HG03354 (cell line): ENCODE data around the gene STAG1.
"Not testable (repeated sequence)": the region's sequence is repeated elsewhere in the genome, so short reads cannot be mapped to it uniquely, and the experiment has no call there.

Experiments
- ATAC-seq: cut with Tn5 transposase; IDR thresholded peaks from one replicate; pipeline ENCODE4 v1.9.1; 2021; ENCODE audit warnings: mild to moderate bottlenecking; ENCODE audit not compliant: unreplicated experiment, poor library complexity, severe bottlenecking

Gene STAG1

GRCh38 chr3:136749602-136750001, 2.6 kb downstream of the STAG1 start:
- ATAC-seq, result not testable (repeated sequence)

GRCh38 chr3:136749091-136749490, 3.1 kb downstream of the STAG1 start:
- ATAC-seq, result no peak

- ATAC-seq, result no peak
These were observed 6.3 kb downstream of the STAG1 start for GRCh38 chr3:136745916-136746315.

GRCh38 chr3:136741063-136741462, 11.1 kb downstream of the STAG1 start:
- ATAC-seq, result no peak

- ATAC-seq, result no peak
These were observed 11.7 kb downstream of the STAG1 start for GRCh38 chr3:136740351-136740958.

- not testable (repeated sequence) for ATAC-seq
These were observed 15.2 kb downstream of the STAG1 start for GRCh38 chr3:136736950-136737349.

- no peak for ATAC-seq
These were observed 17.1 kb downstream of the STAG1 start for GRCh38 chr3:136735103-136735502.

GRCh38 chr3:136734382-136735070, 17.7 kb downstream of the STAG1 start:
- ATAC-seq, result no peak

- no peak for ATAC-seq
These were observed 18.8 kb downstream of the STAG1 start for GRCh38 chr3:136733317-136733833.

GRCh38 chr3:136731274-136731884, 20.8 kb downstream of the STAG1 start:
- ATAC-seq, result no peak

- ATAC-seq, result peak; percentile 48
These were observed 21.4 kb downstream of the STAG1 start for GRCh38 chr3:136730595-136731273.

GRCh38 chr3:136728918-136729317, 23.3 kb downstream of the STAG1 start:
- no peak for ATAC-seq

GRCh38 chr3:136728473-136728872, 23.7 kb downstream of the STAG1 start:
- ATAC-seq, result peak; percentile 83

GRCh38 chr3:136725468-136725867, 26.7 kb downstream of the STAG1 start:
- no peak for ATAC-seq

- ATAC-seq, result not testable (repeated sequence)
These were observed 29.3 kb downstream of the STAG1 start for GRCh38 chr3:136722916-136723315.

- not testable (repeated sequence) for ATAC-seq
These were observed 29.8 kb downstream of the STAG1 start for GRCh38 chr3:136722399-136722798.

GRCh38 chr3:136720091-136720490, 32.1 kb downstream of the STAG1 start:
- ATAC-seq, result no peak

GRCh38 chr3:136716629-136717028, 35.5 kb downstream of the STAG1 start:
- no peak for ATAC-seq

GRCh38 chr3:136714020-136714419, 38.2 kb downstream of the STAG1 start:
- no peak for ATAC-seq

GRCh38 chr3:136712941-136713340, 39.2 kb downstream of the STAG1 start:
- no peak for ATAC-seq
